GM23338 (cell line): ENCODE data around the gene FZD7. TPM values are rescaled to one million over a fixed set of nuclear protein-coding genes. Genes with fewer than 3 reads are reported as not detected.
A peak's percentile ranks its signal among the peaks of the same experiment; 100 is the strongest.

Source experiments
- ATAC-seq: fragments of 200-7000 bp; cut with Tn5 transposase; 3 replicates; pipeline ENCODE4 v1.9.1; 2020
- DNase-seq: peaks from one replicate; pipeline ENCODE4 v3.0.0-alpha.2; 2015; ENCODE audit warnings: low spot score
- H2AFZ ChIP-seq: fragments of 200-600 bp; sonication (generic); 2 replicates; pipeline ENCODE4 v1.8.0; 2016; ENCODE audit warnings: antibody characterized with exemption, mild to moderate bottlenecking, moderate library complexity
- H3F3A ChIP-seq: fragments of 200-600 bp; sonication (generic); replicated peaks from 2 replicates; pipeline ENCODE4 v1.8.0; 2017; ENCODE audit warnings: antibody characterized with exemption, mixed run types, low read depth
- H3K27ac ChIP-seq: fragments of 200-600 bp; sonication (generic); 2 replicates; pipeline ENCODE4 v1.6.1; 2016; ENCODE audit warnings: low read depth
- H3K27me3 ChIP-seq: fragments of 200-600 bp; sonication (generic); 2 replicates; pipeline ENCODE4 v1.8.0; 2016; ENCODE audit warnings: mild to moderate bottlenecking, mixed run types, moderate library complexity; ENCODE audit not compliant: insufficient read depth
- H3K36me3 ChIP-seq: fragments of 200-600 bp; sonication (generic); 2 replicates; pipeline ENCODE4 v1.8.0; 2016; ENCODE audit warnings: mild to moderate bottlenecking; ENCODE audit not compliant: insufficient read depth
- H3K4me1 ChIP-seq: fragments of 200-600 bp; sonication (generic); 2 replicates; pipeline ENCODE4 v1.8.0; 2016; ENCODE audit warnings: mild to moderate bottlenecking, moderate library complexity; ENCODE audit not compliant: insufficient read depth
- H3K4me2 ChIP-seq: fragments of 200-600 bp; sonication (generic); 2 replicates; pipeline ENCODE4 v1.7.1; 2017; ENCODE audit warnings: mixed run types
- H3K4me3 ChIP-seq: fragments of 200-600 bp; sonication (generic); 2 replicates; pipeline ENCODE4 v1.6.1; 2016; ENCODE audit warnings: mixed run types
- H3K79me2 ChIP-seq: fragments of 200-600 bp; sonication (generic); replicated peaks from 2 replicates; pipeline ENCODE4 v1.8.0; 2017; ENCODE audit warnings: mild to moderate bottlenecking; ENCODE audit not compliant: insufficient read depth
- H3K9me2 ChIP-seq: fragments of 200-600 bp; sonication (generic); 2 replicates; pipeline ENCODE4 v1.8.0; 2017; ENCODE audit not compliant: insufficient read depth
- H4K20me1 ChIP-seq: fragments of 200-600 bp; sonication (generic); replicated peaks from 2 replicates; pipeline ENCODE4 v1.8.0; 2017; ENCODE audit warnings: mild to moderate bottlenecking; ENCODE audit not compliant: insufficient read depth
- H3K27ac Mint-ChIP-seq: 2 replicates; pipeline ENCODE4 v1.8.0; 2020; ENCODE audit warnings: inconsistent platforms, mild to moderate bottlenecking, moderate library complexity, mixed read lengths
- H3K27me3 Mint-ChIP-seq: 3 replicates; pipeline ENCODE4 v1.8.0; 2022; ENCODE audit warnings: low read depth, mild to moderate bottlenecking, moderate library complexity, mixed read lengths, inconsistent platforms; ENCODE audit not compliant: insufficient read depth, poor library complexity
- H3K36me3 Mint-ChIP-seq: 3 replicates; pipeline ENCODE4 v1.8.0; 2021; ENCODE audit warnings: low read depth, mild to moderate bottlenecking, inconsistent platforms, moderate library complexity, mixed read lengths
- H3K4me1 Mint-ChIP-seq: 3 replicates; pipeline ENCODE4 v1.8.0; 2020; ENCODE audit warnings: mild to moderate bottlenecking, inconsistent platforms, mixed read lengths
- H3K4me3 Mint-ChIP-seq: 3 replicates; pipeline ENCODE4 v1.8.0; 2021; ENCODE audit warnings: moderate library complexity, mild to moderate bottlenecking, inconsistent platforms, mixed read lengths
- H3K9me3 Mint-ChIP-seq: 3 replicates; pipeline ENCODE4 v1.8.0; 2020; ENCODE audit warnings: moderate library complexity, mild to moderate bottlenecking, inconsistent platforms, mixed read lengths
- CREB1 ChIP-seq: fragments of 250-450 bp; sonication (Bioruptor Pico); IDR thresholded peaks from 2 replicates; pipeline ENCODE4 v1.5.0; 2020; ENCODE audit warnings: low read depth, mild to moderate bottlenecking, moderate library complexity
- EZH2 ChIP-seq: fragments of 200-600 bp; sonication (generic); IDR thresholded peaks from one replicate; pipeline ENCODE4 v1.8.0; 2017; ENCODE audit warnings: antibody characterized with exemption, mild to moderate bottlenecking, low read depth; ENCODE audit not compliant: unreplicated experiment
- EZH2phosphoT487 ChIP-seq: fragments of 200-600 bp; sonication (generic); IDR thresholded peaks from one replicate; pipeline ENCODE4 v1.8.1; 2018; ENCODE audit warnings: antibody characterized with exemption; ENCODE audit not compliant: unreplicated experiment
- POLR2AphosphoS5 ChIP-seq: IDR thresholded peaks from 2 replicates; pipeline ENCODE4 v1.6.1; 2016; ENCODE audit warnings: antibody characterized with exemption, low read depth
- STAT1 ChIP-seq: IDR thresholded peaks from one replicate; pipeline ENCODE4 v1.6.1; 2016; ENCODE audit warnings: antibody characterized with exemption; ENCODE audit not compliant: unreplicated experiment
- ZNF114 ChIP-seq: fragments of 250-450 bp; sonication (Bioruptor Pico); IDR thresholded peaks from 2 replicates; pipeline ENCODE4 v1.5.0; 2020; ENCODE audit warnings: mild to moderate bottlenecking, moderate library complexity
- ZNF331 ChIP-seq: fragments of 250-450 bp; sonication (Bioruptor Pico); IDR thresholded peaks from 2 replicates; pipeline ENCODE4 v1.5.0; 2020; ENCODE audit warnings: low read depth, mild to moderate bottlenecking, moderate library complexity
- long read RNA-seq: library from polyadenylated mRNA; unstranded; transcript quantifications from one replicate; pipeline ENCODE4 v2.0.0, GENCODE V29; 2020; ENCODE audit not compliant: unreplicated experiment
- polyA plus RNA-seq: library from polyadenylated mRNA; unstranded; fragments of >200 nt; fragmentation: Nextera tagmentation; extraction: Ambion mirVana; gene quantifications from 2 replicates; pipeline ENCODE4 v1.2.1, GENCODE V29; 2016
- total RNA-seq: library from RNA; depleted of rRNA; stranded (reverse); fragments of >200 nt; shearing (Covaris generic); gene quantifications from 2 replicates; pipeline ENCODE4 v1.2.3, GENCODE V29; 2014; rRNA removed
- TF ChIP-seq, protein P1 (sequence below), 2 experiments: fragments of 200-600 bp in 1 of 2; sonication (generic) in 1 of 2; conservative IDR thresholded peaks; 2 replicates each; pipeline versions ENCODE4 v1.5.1 to v1.6.1; 2016 to 2017; ENCODE audit warnings: antibody characterized with exemption in 2 of 2, low read depth in 2 of 2, mild to moderate bottlenecking in 2 of 2, moderate library complexity in 1 of 2
- TF ChIP-seq, protein P2 (sequence below): IDR thresholded peaks from one replicate; pipeline ENCODE4 v1.6.1; 2018; ENCODE audit warnings: antibody characterized with exemption; ENCODE audit not compliant: unreplicated experiment
- TF ChIP-seq, protein P3 (sequence below): IDR thresholded peaks from 2 replicates; pipeline ENCODE4 v1.6.1; 2016; ENCODE audit warnings: antibody characterized with exemption

The FZD7 gene
- total RNA-seq = 404 and 435 TPM in 2 replicates
- 164 and 188 TPM in 2 replicates for polyA plus RNA-seq
- long read RNA-seq, transcript FZD7-201 (1 exons, 3,859 nt) = major isoform, 30 of 30 reads
- long read RNA-seq, partial matches to known transcripts = 0 of 30 reads
- long read RNA-seq, other reads (novel, unspliced or antisense) = 0 of 30 reads

DNA sequence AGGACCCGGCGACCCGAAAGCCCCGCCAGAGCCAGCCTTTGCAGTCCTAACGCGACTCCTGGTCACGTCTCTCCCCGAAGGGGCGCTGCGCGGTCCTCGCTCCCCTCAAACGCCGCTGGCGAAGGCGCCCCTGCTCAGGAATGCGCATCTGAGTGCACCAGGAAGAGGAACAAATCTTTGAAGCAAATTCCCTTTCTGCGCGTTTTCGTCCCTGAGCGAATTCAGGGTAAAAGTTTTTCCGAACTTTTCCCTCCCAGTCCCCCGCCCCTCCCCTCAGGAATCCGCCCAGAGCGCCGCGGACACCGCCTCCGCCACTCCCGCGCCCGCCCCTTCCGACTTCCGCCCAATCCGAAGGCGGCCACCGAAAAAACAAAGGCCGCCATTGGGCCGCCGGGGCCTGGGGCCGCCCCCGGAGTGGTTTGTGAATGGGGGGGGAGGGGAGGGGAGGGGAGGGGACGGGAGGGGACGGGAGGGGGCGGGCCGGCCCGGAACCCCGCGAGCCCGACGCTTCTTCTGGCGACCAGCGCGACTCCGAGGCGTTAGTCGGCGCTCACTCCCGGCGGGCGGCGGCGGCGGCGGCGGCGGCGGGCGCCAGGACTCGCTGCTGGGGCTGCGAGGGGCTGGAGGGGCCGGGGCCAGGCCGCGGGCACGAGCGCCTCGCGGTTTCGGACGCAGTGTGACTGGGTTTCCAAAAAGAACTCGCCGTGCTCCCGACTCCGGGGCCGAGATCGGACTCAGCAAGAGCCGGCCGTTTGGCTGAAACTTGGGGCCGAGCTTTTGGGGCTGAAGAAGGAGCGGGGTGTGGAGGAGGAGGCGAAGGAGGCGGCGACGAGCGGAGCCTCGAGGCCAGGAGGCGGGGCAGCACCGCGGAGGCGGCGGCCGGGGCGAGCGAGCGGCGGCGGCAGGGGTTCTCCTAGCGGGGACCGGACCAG is at the start of gene FZD7:
Gene FZD7 (plus strand): TSS at position 539 of the 932 bp plus-strand sequence. CDS start 793 bp downstream, outside the sequence.
- peaks cover 33% of the 10 kb centered on the region for H3F3A ChIP-seq
- H3K4me3 ChIP-seq = peak within 1 kb of the TSS; percentile 97
- peaks cover 62% of the 10 kb centered on the region for H3K79me2 ChIP-seq
- H3K4me1 ChIP-seq = peaks cover 31% of the 10 kb centered on the region
- H3K27ac ChIP-seq = peak within 1 kb of the TSS; percentile 99
- H3K4me2 ChIP-seq = peak within 1 kb of the TSS; percentile 88
- peaks cover 19% of the 10 kb centered on the region for H3K27me3 Mint-ChIP-seq
- peaks cover 24% of the 10 kb centered on the region for H4K20me1 ChIP-seq
- peak within 1 kb of the TSS; percentile 99 for H3K27ac Mint-ChIP-seq
- 0 out of 2 replicates have a peak, but pooled peaks cover 5% of the 10 kb centered on the region for H3K27me3 ChIP-seq
- peaks cover 20% of the 10 kb centered on the region; the same call in 1 of the 2 replicates for H3K36me3 ChIP-seq
- H3K4me3 Mint-ChIP-seq = peak within 1 kb of the TSS; percentile 98
- ATAC-seq (peak; percentile 42), DNase-seq (peak; percentile 96)
- peaks cover 29% of the 10 kb centered on the region for H3K4me1 Mint-ChIP-seq
- TF ChIP-seq EZH2phosphoT487 (no peak), POLR2AphosphoS5 (peak; percentile 64), CREB1 (0 out of 2 replicates have a peak, but pooled peaks have one; percentile 5), ZNF114 (CRISPR knock-in tag) (no peak), STAT1 (no peak)
- TF ChIP-seq, protein P1, sequence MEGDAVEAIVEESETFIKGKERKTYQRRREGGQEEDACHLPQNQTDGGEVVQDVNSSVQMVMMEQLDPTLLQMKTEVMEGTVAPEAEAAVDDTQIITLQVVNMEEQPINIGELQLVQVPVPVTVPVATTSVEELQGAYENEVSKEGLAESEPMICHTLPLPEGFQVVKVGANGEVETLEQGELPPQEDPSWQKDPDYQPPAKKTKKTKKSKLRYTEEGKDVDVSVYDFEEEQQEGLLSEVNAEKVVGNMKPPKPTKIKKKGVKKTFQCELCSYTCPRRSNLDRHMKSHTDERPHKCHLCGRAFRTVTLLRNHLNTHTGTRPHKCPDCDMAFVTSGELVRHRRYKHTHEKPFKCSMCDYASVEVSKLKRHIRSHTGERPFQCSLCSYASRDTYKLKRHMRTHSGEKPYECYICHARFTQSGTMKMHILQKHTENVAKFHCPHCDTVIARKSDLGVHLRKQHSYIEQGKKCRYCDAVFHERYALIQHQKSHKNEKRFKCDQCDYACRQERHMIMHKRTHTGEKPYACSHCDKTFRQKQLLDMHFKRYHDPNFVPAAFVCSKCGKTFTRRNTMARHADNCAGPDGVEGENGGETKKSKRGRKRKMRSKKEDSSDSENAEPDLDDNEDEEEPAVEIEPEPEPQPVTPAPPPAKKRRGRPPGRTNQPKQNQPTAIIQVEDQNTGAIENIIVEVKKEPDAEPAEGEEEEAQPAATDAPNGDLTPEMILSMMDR (conservative IDR thresholded peaks at IDR 0.05; ENCODE audit: low read depth in 2 of 2) = no peak
- peaks cover 7% of the 10 kb centered on the region for H3K36me3 Mint-ChIP-seq
- H3K9me3 Mint-ChIP-seq = peaks cover 4% of the 10 kb centered on the region; the same call in 1 of the 3 replicates
- no peak within 1 kb of the TSS for H2AFZ ChIP-seq
- no peaks in the 10 kb centered on the region for H3K9me2 ChIP-seq

DNA sequence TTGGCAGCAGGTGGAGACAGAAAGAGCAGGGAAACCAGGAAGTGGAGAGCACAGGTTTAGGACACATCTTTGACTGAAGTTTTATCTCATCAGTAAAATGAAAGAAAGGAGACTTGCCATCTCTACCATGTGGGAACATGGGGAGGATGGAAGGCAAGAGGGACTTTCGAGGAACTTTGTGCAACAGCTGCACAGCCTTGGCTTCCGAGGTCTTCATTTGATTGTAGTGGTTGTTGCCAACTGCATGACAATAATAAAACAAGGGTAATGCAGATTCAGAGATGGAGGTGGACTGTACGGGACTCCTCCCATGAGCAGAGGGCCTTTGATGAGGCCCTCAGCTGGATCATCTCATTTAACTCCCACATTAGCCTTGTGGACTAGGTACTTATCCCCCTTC is 49.3 kb upstream of the FZD7 start:
- TF ChIP-seq, protein P1 (conservative IDR thresholded peaks at IDR 0.05; ENCODE audit: low read depth in 2 of 2) = no peak
- TF ChIP-seq POLR2AphosphoS5 = no peak
- TF ChIP-seq, protein P2, sequence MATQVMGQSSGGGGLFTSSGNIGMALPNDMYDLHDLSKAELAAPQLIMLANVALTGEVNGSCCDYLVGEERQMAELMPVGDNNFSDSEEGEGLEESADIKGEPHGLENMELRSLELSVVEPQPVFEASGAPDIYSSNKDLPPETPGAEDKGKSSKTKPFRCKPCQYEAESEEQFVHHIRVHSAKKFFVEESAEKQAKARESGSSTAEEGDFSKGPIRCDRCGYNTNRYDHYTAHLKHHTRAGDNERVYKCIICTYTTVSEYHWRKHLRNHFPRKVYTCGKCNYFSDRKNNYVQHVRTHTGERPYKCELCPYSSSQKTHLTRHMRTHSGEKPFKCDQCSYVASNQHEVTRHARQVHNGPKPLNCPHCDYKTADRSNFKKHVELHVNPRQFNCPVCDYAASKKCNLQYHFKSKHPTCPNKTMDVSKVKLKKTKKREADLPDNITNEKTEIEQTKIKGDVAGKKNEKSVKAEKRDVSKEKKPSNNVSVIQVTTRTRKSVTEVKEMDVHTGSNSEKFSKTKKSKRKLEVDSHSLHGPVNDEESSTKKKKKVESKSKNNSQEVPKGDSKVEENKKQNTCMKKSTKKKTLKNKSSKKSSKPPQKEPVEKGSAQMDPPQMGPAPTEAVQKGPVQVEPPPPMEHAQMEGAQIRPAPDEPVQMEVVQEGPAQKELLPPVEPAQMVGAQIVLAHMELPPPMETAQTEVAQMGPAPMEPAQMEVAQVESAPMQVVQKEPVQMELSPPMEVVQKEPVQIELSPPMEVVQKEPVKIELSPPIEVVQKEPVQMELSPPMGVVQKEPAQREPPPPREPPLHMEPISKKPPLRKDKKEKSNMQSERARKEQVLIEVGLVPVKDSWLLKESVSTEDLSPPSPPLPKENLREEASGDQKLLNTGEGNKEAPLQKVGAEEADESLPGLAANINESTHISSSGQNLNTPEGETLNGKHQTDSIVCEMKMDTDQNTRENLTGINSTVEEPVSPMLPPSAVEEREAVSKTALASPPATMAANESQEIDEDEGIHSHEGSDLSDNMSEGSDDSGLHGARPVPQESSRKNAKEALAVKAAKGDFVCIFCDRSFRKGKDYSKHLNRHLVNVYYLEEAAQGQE = no peak
- TF ChIP-seq, protein P3, sequence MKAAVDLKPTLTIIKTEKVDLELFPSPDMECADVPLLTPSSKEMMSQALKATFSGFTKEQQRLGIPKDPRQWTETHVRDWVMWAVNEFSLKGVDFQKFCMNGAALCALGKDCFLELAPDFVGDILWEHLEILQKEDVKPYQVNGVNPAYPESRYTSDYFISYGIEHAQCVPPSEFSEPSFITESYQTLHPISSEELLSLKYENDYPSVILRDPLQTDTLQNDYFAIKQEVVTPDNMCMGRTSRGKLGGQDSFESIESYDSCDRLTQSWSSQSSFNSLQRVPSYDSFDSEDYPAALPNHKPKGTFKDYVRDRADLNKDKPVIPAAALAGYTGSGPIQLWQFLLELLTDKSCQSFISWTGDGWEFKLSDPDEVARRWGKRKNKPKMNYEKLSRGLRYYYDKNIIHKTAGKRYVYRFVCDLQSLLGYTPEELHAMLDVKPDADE = no peak
- no peak for TF ChIP-seq EZH2
- no peak for TF ChIP-seq ZNF331 (CRISPR knock-in tag)
- TF ChIP-seq ZNF114 (CRISPR knock-in tag) = no peak
- no peak for TF ChIP-seq CREB1
- Histone ChIP-seq H4K20me1 (no peaks in the 10 kb centered on the region), H3K9me2 (no peaks in the 10 kb centered on the region), H3F3A (no peaks in the 10 kb centered on the region; the same call in 1 of the 2 replicates), H3K27ac (no peak overlapping the region), H3K36me3 (no peaks in the 10 kb centered on the region; the same call in 1 of the 2 replicates), H2AFZ (no peak overlapping the region), H3K4me3 (no peak overlapping the region), H3K27me3 (no peaks in the 10 kb centered on the region), H3K79me2 (no peaks in the 10 kb centered on the region), H3K4me1 (peaks cover 14% of the 10 kb centered on the region), H3K4me2 (no peak overlapping the region)
- no peak for DNase-seq
- Mint-ChIP-seq H3K36me3 (no peaks in the 10 kb centered on the region), H3K27me3 (peaks cover 11% of the 10 kb centered on the region), H3K4me1 (peaks cover 29% of the 10 kb centered on the region), H3K4me3 (no peak overlapping the region; the same call in 2 of the 3 replicates), H3K27ac (no peak overlapping the region), H3K9me3 (no peaks in the 10 kb centered on the region)
- ATAC-seq = no peak
